GM12875 (cell line): ENCODE measurements around the gene TTC39A.

Experiments
- H3K4me3 ChIP-seq: one replicate; pipeline ENCODE4 v1.5.1; 2011; ENCODE audit warnings: low read depth, low read length, control low read depth
- CTCF ChIP-seq: IDR thresholded peaks from 2 replicates; pipeline ENCODE4 v1.5.1; 2011; ENCODE audit warnings: low read depth, mild to moderate bottlenecking, control low read depth, inconsistent platforms, low read length, moderate library complexity, borderline replicate concordance; ENCODE audit not compliant: insufficient read depth

TTC39A gene

GRCh38 chr1:51341876-51342496, 11.6 kb upstream of the TTC39A start:
- H3K4me3 ChIP-seq: no peak overlapping the region
- peak; percentile 44; the same call in 1 of the 2 replicates for TF ChIP-seq CTCF

- no peak overlapping the region for H3K4me3 ChIP-seq
- no peak for TF ChIP-seq CTCF
These were observed 10.0 kb upstream of the TTC39A start for GRCh38 chr1:51340380-51340779.

GRCh38 chr1:51336711-51337110, 6.3 kb upstream of the TTC39A start:
- TF ChIP-seq CTCF: no peak
- no peak overlapping the region for H3K4me3 ChIP-seq

GRCh38 chr1:51336004-51336403, 5.6 kb upstream of the TTC39A start:
- H3K4me3 ChIP-seq: no peak overlapping the region
- TF ChIP-seq CTCF: no peak

- H3K4me3 ChIP-seq: no peak overlapping the region
- no peak for TF ChIP-seq CTCF
These were observed 1.1 kb upstream of the TTC39A start for GRCh38 chr1:51331206-51332100.

- peak overlapping the region; percentile 2 for H3K4me3 ChIP-seq
- TF ChIP-seq CTCF: no peak
These were observed 678 bp downstream of the TTC39A start for GRCh38 chr1:51329443-51330325.
